Right cardiac atrium (tissue), 5 donors: ENCODE measurements around the gene CRB2. TPM values are rescaled to one million over a fixed set of nuclear protein-coding genes. Genes with fewer than 3 reads are reported as not detected.

ENCODE experiments used
- ATAC-seq, 2 donors: fragments of 200-7000 bp; cut with Tn5 transposase; one replicate each; pipeline versions ENCODE4 v1.8.0 to v1.9.1; 2020; ENCODE audit warnings: moderate library complexity in 2 of 2, mild to moderate bottlenecking in 1 of 2
- DNase-seq, 3 donors: peaks; one replicate each; pipeline ENCODE4 v3.0.0-alpha.2; 2020
- H3K27ac ChIP-seq: one replicate; pipeline ENCODE4 v1.5.1; 2013; ENCODE audit warnings: mild to moderate bottlenecking, low read length, control low read depth, moderate library complexity
- H3K27me3 ChIP-seq: one replicate; pipeline ENCODE4 v1.6.1; 2013; ENCODE audit not compliant: control insufficient read depth, insufficient read depth
- H3K4me1 ChIP-seq: one replicate; pipeline ENCODE4 v1.6.1; 2013; ENCODE audit warnings: low read length; ENCODE audit not compliant: control insufficient read depth, insufficient read depth
- H3K4me3 ChIP-seq: one replicate; pipeline ENCODE4 v1.5.1; 2013; ENCODE audit warnings: low read length, control low read depth
- H3K9me3 ChIP-seq: one replicate; pipeline ENCODE4 v1.6.1; 2013; ENCODE audit warnings: low read length; ENCODE audit not compliant: control insufficient read depth
- WGBS: extraction: QIAGEN DNeasy Blood & Tissue Kit; methylation state at CpG from one replicate; pipeline ENCODE4 v1.1.7; 2013; 5-methylcytosine and 5-hydroxymethylcytosine counted together
- intact Hi-C, 4 donors: fragments of 100-400 bp; cut with DNase I; formaldehyde crosslinking; loops; one replicate each; pipeline versions ENCODE4 v1.11.0 to v1.14.0; 2022 to 2023
- polyA plus RNA-seq: library from polyadenylated mRNA; stranded (reverse); fragments of 200-250 nt; gene quantifications from one replicate; pipeline ENCODE4 v1.2.3, GENCODE V29; 2013
- total RNA-seq, 4 donors: library from RNA; stranded (reverse); fragmentation: NEBNext Ultra II Directional; extraction: Animal tissue kit (Norgen Biotek cat#: 25700); gene quantifications; one replicate each; pipeline ENCODE4 v1.2.1, GENCODE V29; 2021
- donor health status: healthy with polysubstance abuse.
- donor health status: DM: no; HTN: yes; CAD: no.
- donor health status: DM: no; HTN: no; CAD: no.
- donor health status: DM: no; HTN: yes; CAD: no; lungs with severe emphysema.
- donor health status: DM: yes; HTN: yes; CAD: no.

Gene CRB2
- total and polyA plus RNA-seq, 5 donors: 0.02 to 0.26 (median 0.16) TPM; not detected in 1

GRCh38 chr9:123360161-123361085, 4.4 kb downstream of the CRB2 start:
- no peaks in the 10 kb centered on the region for H3K4me1 ChIP-seq
- DNase-seq (peak in 2 of 3 donors; percentile 80 to 83), ATAC-seq (peak in 1 of 2 donors; percentile 30)
- no peak overlapping the region for H3K4me3 ChIP-seq
- H3K9me3 ChIP-seq: no peaks in the 10 kb centered on the region
- WGBS: 35% methylated on average over 22 of the region's 22 CpGs
- H3K27ac ChIP-seq: no peak overlapping the region
- no peaks in the 10 kb centered on the region for H3K27me3 ChIP-seq
- intact Hi-C loops: no loop called here

- intact Hi-C loops: no loop called here
- no peaks in the 10 kb centered on the region for H3K4me1 ChIP-seq
- H3K9me3 ChIP-seq: no peaks in the 10 kb centered on the region
- no peak overlapping the region for H3K4me3 ChIP-seq
- 46% methylated on average over 10 of the region's 10 CpGs for WGBS
- no peak overlapping the region for H3K27ac ChIP-seq
- DNase-seq (no peak), ATAC-seq (no peak)
- H3K27me3 ChIP-seq: no peaks in the 10 kb centered on the region
Observed at GRCh38 chr9:123361086-123361730, 5.2 kb downstream of the CRB2 start.

GRCh38 chr9:123361731-123362510, 5.9 kb downstream of the CRB2 start:
- DNase-seq (peak in 1 of 3 donors; percentile 14), ATAC-seq (no peak)
- WGBS: 67% methylated on average over 11 of the region's 11 CpGs
- Histone ChIP-seq H3K27ac (no peak overlapping the region), H3K4me3 (no peak overlapping the region), H3K27me3 (no peaks in the 10 kb centered on the region), H3K4me1 (no peaks in the 10 kb centered on the region), H3K9me3 (no peaks in the 10 kb centered on the region)
- intact Hi-C loops: no loop called here

GRCh38 chr9:123362856-123363255, 6.9 kb downstream of the CRB2 start:
- intact Hi-C loops: no loop called here
- H3K4me3 ChIP-seq: no peak overlapping the region
- H3K9me3 ChIP-seq: no peaks in the 10 kb centered on the region
- no peaks in the 10 kb centered on the region for H3K4me1 ChIP-seq
- DNase-seq: no peak
- no peak for ATAC-seq
- no peaks in the 10 kb centered on the region for H3K27me3 ChIP-seq
- WGBS: 94% methylated on average over 23 of the region's 23 CpGs
- H3K27ac ChIP-seq: no peak overlapping the region

- ATAC-seq (peak in 1 of 2 donors; percentile 13), DNase-seq (peak in 1 of 3 donors; percentile 70)
- 54% methylated on average over 11 of the region's 11 CpGs for WGBS
- intact Hi-C loops: no loop called here
- Histone ChIP-seq H3K4me3 (no peak overlapping the region), H3K27ac (no peak overlapping the region), H3K27me3 (no peaks in the 10 kb centered on the region), H3K9me3 (no peaks in the 10 kb centered on the region), H3K4me1 (no peaks in the 10 kb centered on the region)
Observed at GRCh38 chr9:123364241-123364824, 8.3 kb downstream of the CRB2 start.

GRCh38 chr9:123365287-123365880, 9.4 kb downstream of the CRB2 start:
- no peaks in the 10 kb centered on the region for H3K27me3 ChIP-seq
- no peak overlapping the region for H3K4me3 ChIP-seq
- DNase-seq: no peak
- H3K9me3 ChIP-seq: no peaks in the 10 kb centered on the region
- WGBS: 87% methylated on average over 12 of the region's 12 CpGs
- ATAC-seq: no peak
- no peaks in the 10 kb centered on the region for H3K4me1 ChIP-seq
- intact Hi-C loops: no loop called here
- H3K27ac ChIP-seq: no peak overlapping the region

- WGBS: 79% methylated on average over 67 of the region's 67 CpGs
- intact Hi-C loops: no loop called here
- no peaks in the 10 kb centered on the region for H3K4me1 ChIP-seq
- no peak overlapping the region for H3K4me3 ChIP-seq
- ATAC-seq (no peak), DNase-seq (no peak)
- no peaks in the 10 kb centered on the region for H3K27me3 ChIP-seq
- no peaks in the 10 kb centered on the region for H3K9me3 ChIP-seq
- no peak overlapping the region for H3K27ac ChIP-seq
Observed at GRCh38 chr9:123365881-123366528, 10.0 kb downstream of the CRB2 start.

GRCh38 chr9:123368023-123368422, 12.0 kb downstream of the CRB2 start:
- no peaks in the 10 kb centered on the region for H3K4me1 ChIP-seq
- ATAC-seq (peak; percentile 11 to 12), DNase-seq (peak in 1 of 3 donors; percentile 68)
- no peak overlapping the region for H3K27ac ChIP-seq
- WGBS: 63% methylated on average over 10 of the region's 10 CpGs
- intact Hi-C loops: no loop called here
- H3K4me3 ChIP-seq: no peak overlapping the region
- H3K9me3 ChIP-seq: no peaks in the 10 kb centered on the region
- H3K27me3 ChIP-seq: no peaks in the 10 kb centered on the region

GRCh38 chr9:123368536-123369153, 12.6 kb downstream of the CRB2 start:
- ATAC-seq (no peak), DNase-seq (peak in 1 of 3 donors; percentile 3)
- no peaks in the 10 kb centered on the region for H3K9me3 ChIP-seq
- no peak overlapping the region for H3K27ac ChIP-seq
- H3K27me3 ChIP-seq: no peaks in the 10 kb centered on the region
- intact Hi-C loops: no loop called here
- peaks cover 3% of the 10 kb centered on the region for H3K4me1 ChIP-seq
- no peak overlapping the region for H3K4me3 ChIP-seq
- WGBS: 78% methylated on average over 6 of the region's 6 CpGs

- Histone ChIP-seq H3K4me1 (peaks cover 3% of the 10 kb centered on the region), H3K27ac (no peak overlapping the region), H3K4me3 (no peak overlapping the region), H3K9me3 (no peaks in the 10 kb centered on the region), H3K27me3 (no peaks in the 10 kb centered on the region)
- intact Hi-C loops: no loop called here
- WGBS: 78% methylated on average over 3 of the region's 3 CpGs
- ATAC-seq (no peak), DNase-seq (no peak)
Observed at GRCh38 chr9:123369296-123369695, 13.3 kb downstream of the CRB2 start.
